NCI-H526 treated with DMSO at 0.1 percent for 48 hours (cell line): ENCODE measurements around the gene TTC12.
"Not testable (repeated sequence)": the region's sequence is repeated elsewhere in the genome, so short reads cannot be mapped to it uniquely, and the experiment has no call there.

ENCODE experiments used
- DNase-seq: peaks from one replicate; lab custom pipeline; 2025; lab: John Stamatoyannopoulos, UW

TTC12 gene

DNA sequence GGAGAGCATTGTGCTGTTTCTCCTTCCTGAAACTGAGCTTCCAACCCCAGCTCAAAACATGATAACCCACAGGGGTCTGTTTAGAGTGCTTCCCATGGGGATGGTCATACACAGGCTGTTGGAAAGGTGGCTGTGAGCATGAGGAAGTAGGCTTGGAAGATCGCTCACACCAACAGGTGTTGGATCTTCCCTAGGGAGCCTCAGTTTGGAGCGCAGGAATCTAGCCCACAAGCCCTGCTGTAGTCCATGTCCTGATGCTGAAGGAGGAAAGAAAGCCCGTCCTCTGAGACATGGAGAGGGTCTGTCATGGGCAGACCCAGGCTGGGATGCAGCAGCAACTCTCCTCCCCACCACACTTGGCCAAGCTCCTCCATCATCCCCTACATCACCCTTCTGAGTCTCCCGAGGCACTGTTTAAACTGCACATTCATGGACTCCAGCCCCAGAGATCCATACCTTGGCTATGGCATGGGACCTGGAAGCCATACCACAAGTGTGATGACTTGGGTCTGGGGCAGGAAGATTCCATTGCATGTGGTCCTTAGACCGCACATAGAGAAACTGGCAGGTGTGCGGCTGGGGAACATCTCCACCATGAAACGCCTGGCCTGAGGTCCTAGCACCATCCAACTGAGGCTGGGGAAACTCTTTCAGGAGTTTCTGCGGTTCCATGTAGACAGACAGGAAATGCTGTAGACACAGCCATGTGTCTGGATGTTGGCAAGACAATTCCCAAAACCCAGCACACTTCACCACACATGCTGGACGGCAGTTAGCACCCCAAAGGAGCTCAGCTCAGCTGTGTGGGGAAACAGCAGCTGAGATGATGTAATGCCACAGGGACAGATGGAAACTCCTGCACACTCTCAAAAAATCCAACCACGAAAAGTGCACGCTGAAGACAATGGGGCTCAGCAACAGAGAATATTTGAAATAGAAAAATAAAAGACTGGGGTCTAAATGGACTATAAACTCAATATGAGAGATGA, 27.6 kb upstream of the TTC12 start:
- no peak for DNase-seq

DNA sequence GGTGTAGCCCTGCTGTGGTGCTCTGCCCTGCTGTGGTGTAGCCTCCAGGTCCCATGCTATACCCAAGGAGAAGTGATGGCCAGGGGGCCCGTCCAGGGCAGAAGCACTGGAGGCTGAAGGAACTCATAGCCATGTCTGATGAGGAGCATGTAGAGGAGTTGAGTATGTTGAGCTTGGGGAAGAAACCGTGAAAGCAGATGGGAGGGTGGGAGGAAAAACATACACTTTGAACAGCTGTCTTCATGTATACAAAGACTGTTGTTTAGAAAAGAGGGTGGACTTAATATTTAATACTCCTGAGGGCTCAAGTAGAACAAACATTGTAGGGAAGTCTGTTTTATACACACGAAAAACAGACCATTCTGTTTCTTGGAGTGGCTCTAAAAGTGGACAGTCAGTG, 26.6 kb upstream of the TTC12 start:
- DNase-seq, result no peak

DNA sequence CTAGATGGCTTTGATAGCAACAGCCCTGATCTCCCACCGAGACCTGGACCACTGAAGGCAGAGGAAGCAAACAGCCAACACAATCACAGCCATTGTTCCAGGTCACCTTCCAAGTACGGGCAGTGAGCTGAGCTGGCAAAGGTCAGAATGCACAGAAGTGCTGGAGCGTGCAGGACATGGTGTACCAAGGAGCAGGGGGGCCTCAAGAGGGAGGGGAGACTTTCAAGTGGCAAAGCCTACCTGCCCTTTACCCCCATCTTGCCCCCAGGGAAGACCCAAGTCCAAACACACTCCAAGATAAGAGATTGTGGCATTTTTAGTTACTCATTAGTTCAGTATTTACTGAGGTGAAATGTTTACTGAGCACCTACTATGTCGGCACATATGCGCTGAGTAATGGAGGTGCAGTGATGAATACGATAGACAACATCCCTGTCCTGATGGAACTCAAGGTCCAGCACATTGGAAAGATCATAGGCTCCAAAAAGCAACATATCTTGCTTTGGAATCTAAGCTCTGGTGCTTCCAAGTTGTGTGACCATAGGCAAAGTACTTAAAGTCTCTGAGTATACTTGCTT, 26.0 kb upstream of the TTC12 start:
- no peak for DNase-seq

DNA sequence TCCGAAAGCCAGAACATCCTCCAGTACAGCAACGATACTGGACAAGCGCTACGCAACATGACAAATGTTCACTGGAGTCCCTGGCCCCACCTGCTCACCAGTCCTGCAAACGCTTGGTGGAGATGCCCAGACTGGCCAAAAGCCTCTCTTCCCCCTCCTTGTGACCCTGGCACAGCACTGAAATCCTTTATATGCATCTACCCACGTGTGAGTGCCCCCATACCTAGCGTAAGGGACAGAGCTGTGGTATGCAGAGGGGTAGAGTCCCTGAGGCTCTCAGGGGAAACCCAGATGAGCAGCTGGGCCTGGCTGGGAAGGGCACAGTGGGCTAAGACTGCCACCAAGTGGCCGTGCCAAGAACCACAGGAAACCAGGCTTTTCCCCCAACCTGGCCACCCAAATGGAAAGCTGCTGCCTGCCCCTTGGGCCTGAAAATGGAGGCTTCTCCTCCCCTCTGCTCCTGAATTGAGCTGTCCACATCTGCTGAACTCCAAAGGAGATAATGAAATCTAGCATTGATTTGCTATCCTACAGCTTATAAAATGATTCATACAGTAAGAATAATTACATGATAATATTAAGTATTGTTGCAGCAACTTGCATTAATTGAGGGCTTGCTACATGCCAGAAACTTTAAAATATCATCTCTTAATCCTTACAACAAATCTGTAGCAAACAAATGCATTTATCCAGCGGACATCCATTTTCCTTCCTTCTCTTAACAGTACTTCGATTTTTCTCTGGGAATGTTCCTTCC, 24.8 kb upstream of the TTC12 start:
- peak; percentile 68 for DNase-seq

DNA sequence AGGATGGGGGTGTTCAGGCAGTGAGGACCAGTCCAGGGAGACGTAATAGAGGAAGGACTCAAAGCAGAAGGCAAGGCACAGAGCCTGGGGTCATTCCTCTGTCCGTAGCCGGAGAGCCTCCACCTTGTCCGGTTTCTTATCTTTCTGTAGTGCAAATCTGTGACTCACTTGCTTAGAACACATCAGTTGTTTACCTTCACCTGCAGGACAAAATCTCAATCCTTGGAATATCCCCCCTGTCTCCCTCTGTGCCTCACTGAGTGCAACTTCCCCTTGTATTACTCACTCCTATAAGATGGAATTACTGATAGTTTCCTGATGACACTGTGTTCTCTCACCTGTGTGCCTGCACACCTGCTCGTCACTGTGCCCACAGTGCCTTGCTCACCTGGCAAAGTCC, 20.4 kb upstream of the TTC12 start:
- DNase-seq, result no peak

DNA sequence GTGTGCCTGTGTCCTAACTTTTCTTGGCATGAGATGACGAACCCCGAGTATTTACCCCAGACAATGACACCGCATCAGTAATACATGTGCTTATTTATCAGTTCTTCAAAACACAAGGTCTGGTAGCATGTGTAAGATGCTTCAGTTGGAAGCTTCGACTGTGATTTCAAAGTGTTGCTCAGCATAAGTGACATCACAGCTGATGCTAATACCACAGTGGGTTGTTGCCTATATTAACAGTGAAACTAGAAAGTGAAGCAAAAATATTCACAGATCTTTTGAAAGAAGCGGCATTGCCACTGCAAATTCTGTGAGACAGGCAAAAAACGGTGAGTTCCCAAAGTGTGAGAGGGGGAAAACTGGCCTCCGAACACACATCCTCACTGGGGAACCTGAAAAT, 18.4 kb upstream of the TTC12 start:
- no peak for DNase-seq

DNA sequence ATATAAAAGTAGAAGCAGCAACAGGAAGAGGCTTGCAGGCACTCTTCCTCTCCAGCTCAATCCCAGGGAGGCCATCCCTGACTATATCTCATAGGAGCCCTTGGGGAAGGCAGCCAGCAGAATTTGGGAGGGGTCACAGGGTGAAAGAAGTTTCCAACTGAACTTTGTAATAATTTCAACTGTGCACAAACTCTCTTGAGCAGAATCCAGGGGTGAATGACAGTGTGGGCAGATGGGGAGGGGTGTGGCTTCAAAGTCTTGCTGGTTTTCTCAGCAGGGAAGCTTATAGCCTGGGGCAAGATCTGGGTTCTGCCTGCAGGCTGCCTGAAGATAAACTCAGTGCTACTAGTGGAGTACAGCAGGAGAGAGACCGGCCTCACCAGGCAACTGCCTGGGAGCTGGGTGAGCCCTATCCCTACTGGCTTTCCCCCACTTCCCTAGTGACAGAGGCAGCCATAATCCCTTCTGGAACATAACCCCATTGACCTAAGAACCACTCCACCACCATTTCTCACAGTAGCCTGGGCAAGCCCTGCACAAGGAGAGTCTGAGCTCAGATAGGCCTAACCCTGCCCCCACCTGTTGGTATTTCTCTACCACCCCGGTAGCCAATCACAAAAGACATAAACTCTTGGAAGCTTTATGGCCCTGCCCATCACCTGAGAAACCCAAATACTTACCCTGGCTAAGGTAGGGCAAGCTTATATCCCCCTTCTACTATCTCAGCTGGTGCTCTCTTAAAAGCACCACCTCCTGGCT, 17.8 kb upstream of the TTC12 start:
- DNase-seq, result no peak

DNA sequence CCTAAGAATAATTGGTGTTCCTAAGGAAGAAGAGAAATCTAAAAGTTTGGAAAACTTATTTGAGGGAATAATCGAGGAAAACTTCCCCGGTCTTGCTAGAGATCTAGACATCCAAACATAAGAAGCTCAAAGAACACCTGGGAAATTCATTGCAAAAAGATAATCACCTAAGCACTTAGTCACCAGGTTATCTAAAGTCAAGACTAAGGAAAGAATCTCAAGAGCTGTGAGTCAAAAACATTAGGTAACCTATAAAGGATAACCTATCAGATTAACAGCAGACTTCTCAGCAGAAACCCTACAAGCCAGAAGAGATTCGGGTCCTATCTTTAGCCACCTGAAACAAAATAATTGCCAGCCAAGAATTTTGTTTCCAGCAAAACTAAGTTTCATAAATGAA, 15.9 kb upstream of the TTC12 start:
- DNase-seq, result not testable (repeated sequence)

DNA sequence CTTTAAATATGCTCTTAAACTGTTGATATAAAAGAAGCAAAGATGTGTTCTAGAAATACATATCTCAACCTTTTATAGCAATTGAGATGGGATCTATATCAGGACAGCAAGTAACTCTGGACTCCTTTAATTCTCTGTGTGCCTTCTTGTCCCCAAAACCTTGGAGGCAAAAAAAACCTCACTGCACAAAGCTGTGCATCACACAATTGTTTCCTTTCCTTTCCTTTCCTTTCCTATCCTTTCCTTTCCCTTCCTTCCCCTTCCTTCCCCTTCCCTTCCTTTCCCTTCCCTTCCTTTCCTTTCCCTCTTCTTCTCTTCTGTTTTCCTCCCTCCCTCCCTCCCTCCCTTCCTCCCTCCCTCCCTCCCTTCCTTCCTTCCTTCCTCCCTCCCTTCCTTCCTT, 9.5 kb upstream of the TTC12 start:
- no peak for DNase-seq

DNA sequence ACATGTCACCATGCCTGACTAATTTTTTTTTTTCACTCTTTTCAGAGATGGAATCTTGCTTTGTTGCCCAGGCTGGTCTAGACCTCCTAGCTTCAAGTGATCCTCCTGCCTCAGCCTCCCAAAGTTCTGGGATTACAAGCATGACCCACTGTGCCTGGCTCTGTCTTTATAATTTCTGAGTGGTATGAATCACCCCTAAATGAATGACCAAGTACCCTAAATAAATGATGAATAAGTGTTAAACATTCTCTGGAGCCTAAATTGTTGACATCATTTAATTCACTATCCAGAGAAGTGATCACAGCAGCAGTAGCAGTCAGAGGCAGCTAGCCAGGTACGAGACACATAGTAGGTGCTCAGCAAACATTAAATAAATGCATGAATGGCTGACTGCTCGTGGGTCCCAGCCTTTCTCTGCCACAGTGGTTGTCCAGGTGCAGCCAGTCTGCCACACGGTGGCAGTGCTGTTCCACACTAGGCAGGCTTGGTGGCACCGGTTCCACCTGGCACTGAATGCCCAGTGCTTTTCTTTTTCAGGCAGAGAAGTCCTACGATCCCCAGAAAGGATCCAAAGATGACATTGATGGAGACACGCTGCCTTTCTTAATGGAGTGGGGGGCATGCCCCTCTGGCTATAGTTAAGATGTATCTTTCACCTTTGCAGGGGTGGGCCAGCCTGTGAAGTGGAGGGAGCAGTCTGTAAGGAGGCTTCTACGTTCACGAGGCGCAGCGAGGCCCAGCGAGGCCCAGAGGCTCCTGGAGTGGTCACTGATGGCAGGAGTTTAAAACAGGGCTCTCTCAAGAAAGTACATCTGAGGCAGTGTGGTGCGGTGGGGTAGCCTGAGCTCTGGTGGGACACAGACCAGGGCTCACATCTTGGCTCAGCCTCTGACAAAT, 8.7 kb upstream of the TTC12 start:
- DNase-seq, result peak; percentile 79

DNA sequence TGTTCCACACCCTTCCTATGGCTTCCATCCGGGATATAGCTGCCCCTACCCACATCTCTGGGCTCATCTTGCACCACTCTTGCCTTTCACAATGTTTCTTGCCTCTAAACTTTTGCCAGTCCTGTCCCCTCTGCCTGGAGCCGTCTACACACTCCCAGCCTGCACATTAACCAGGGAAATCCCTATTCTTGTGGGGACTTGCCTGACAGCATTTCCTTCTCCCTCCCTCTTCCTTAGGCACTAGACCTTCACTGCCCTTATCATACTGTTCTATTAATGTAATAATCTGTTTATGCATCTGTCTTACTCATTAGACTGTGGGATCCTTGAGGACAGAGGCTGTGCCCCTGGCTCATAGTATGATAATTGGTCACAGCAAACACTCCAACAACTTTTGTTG, 5.8 kb upstream of the TTC12 start:
- no peak for DNase-seq

DNA sequence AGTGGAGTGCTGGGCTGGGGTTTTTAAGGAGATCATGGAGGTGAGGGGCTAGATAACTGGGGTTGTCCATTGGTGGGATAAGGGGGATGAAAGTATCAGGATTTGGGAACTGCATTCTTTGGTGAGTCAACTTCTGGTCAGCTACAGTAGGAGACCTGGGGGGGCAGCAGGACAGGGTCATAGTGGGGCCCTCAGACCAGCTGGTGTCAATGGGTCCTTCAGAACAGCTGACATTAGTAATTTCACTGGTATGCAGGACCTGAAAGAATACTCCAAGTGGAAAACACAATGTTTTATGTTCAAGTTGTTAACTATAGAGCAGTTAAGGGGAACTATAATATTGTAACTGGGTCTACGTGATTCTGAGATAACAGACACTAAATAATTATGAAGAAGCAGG, 2.8 kb upstream of the TTC12 start:
- DNase-seq, result no peak

DNA sequence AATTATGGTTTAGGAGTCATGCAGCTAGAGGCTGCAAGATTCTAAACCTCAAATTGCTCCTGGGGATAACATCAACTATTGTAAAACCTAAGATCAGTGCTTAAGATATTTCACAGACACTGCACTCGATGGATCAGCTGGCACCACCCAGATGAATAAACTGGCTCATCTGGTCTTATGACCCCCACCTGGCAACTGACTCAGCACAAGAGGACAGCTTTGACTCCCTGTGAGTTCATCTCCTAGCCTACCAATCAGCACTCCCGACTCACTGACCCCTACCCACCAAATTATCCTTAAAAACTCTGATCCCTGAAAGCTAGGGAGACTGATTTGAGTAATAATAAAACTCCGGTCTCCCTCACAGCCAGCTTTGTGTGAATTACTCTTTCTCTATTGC, 782 bp upstream of the TTC12 start:
- no peak for DNase-seq

DNA sequence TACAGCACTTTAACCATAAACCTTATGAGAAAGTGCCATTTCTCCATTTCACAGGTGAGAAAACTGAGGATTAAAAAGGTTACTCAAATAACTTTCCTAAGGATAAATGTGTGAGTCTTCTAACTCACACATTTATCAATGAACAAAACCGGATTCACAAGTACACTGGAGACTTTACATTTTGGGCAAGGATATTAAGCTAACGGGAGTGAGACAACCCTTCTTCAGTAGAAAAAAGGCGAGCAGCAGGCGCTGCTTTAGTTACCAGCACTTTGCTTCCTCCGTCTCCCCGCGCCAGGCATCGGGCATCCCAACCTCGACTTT, 356 bp upstream of the TTC12 start:
- no peak for DNase-seq

DNA sequence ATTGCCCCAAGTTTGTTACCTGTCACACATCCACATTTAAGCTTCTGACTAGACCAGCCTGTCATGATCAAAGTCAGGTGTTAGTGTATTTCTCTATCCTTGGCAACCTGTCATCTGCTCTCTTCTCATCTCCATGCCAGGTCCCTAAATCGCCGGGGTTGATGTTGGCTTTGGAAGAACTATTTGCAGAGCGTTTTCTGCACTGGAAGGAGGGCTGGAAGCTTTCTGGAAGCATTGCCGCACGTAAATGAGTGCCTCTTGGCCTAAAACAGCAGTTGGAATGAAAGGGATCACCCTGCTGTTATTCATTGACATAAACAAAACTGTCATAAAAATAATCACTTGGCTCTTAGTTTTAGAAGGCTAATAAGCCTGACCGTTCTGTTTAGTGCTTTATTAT, 1.4 kb downstream of the TTC12 start:
- DNase-seq, result no peak

DNA sequence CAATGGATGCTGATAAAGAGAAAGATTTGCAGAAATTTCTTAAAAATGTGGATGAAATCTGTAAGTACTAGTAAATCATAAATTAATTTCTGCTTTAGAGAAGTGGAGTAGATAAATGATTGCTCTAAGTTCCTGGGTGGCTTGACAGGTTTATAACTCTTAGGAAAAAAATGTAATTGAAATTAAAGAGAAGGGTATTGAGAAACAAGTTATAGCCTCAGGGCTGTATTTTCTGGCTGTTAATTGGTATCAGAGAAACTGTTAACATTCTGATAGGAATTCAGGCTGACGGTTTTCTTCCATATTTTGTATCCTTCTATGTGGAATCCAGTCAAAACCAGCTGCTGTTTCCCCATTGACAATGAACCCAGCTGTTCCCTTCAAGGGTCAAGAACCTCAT, 1.9 kb downstream of the TTC12 start:
- DNase-seq, result no peak

DNA sequence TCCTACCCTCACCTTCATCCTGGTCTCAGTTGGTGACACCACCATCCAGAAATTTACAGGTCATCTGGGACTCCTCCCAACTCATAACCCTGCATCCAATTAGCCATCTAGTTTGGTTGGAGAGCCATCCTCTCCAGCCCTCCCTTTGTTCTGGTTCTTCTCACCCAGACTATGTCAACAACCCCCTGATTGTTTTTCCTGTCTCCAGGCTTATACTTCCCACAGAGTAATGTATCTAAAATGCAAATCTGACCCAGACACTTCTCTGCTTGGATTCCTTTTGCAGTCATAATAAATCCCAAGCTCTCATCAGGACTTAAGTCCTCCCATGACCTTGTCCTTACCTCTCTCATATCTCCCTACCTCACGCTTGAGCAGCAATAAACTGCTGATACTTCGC, 3.0 kb downstream of the TTC12 start:
- DNase-seq, result peak; percentile 96

DNA sequence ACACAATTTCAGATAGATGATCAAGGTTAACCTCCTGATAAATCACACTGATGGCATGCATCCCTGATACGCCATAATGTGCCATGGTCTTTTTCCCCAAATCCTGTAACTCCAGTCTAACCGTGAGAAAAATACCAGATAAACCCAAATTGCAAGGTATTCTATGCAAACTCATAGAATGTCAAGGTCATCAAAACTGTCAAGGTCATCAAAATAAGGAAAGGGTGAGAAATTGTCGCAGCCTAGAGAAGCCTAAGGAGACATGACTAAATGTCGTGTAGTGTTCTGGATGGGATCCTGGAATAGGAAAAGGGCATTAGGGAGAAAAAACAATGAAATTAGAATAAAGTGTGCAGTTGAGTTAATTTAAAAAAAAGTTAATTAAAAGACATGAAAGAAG, 4.7 kb downstream of the TTC12 start:
- DNase-seq, result no peak

DNA sequence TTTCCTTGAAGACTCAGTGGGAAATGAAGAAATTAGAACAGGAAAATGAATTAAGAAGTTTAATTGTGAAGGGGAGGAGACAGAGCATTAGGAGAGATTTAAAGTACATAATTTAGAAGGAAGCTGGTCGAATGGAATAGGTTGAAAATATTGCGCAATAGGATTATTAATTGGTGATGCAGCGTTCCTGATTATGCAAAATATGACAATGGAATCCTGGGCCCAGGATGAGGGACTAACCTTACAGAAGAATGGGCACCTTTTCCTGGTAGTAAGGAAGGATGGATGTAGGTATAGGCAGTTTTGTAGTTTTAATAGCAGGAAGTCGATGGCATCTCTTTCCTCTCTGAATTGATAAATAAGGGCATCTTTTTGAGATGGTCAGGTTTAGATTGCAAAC, 7.8 kb downstream of the TTC12 start:
- no peak for DNase-seq

DNA sequence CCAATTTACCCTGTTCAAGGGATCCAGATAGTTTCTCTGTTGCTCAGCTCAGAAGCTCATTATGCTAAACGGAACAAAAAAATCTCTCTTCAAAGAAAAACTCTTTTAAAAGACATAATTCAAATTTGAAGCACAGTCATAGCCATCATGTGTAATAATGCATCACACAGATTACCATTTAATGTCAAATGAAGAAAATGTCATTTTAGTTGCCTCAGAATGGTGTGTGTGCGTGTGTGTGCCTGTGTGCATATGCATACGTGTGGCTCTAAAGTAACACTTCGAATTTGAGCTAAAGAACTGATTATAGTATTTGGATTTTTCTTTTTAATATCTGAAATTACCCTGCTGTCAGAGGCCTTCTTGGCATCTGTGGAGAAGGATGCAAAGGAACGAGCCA, 9.9 kb downstream of the TTC12 start:
- DNase-seq, result no peak

DNA sequence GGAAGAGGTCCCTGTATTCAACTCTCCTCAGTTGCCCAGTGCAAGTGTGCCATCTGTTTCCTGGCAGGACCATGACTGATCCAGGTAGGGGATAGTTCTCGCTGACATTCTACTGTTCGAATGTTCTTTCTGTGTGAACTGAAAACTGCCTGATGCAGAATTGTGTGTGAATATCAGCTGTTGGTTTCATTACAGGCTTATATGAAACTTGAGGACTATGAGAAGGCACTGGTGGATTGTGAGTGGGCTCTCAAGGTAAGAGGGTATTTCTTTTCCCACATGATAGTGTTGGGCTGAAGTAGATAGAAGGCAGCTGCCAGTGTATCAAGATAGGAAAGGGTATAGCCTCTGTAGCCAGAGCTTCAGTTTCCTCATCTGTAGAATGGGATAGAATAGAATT, 15.3 kb downstream of the TTC12 start:
- no peak for DNase-seq
